ENCODE results near the gene DLX6.
"Not testable (repeated sequence)": the region's sequence is repeated elsewhere in the genome, so short reads cannot be mapped to it uniquely, and the experiment has no call there.

Gene DLX6

GRCh38 chr7:97024209-97025129 lies 19.1 kb downstream of the DLX6 start, which contains the start of gene DLX5:
TSS of gene DLX5 (minus strand) at chr7:97024831. CDS start at chr7:97024623, 208 bp downstream.
- peak; percentile 18 to 52 for DNase-seq

- no peak for DNase-seq
Measured at GRCh38 chr7:97025130-97025499, 19.8 kb downstream of the DLX6 start.

GRCh38 chr7:97025983-97026714 lies 20.8 kb downstream of the DLX6 start:
- DNase-seq: no peak

- no peak for DNase-seq
Measured at GRCh38 chr7:97026715-97027426, 21.5 kb downstream of the DLX6 start.

GRCh38 chr7:97027427-97028234 lies 22.3 kb downstream of the DLX6 start:
- DNase-seq: peak; percentile 27 to 60

- DNase-seq: not testable (repeated sequence)
Measured at GRCh38 chr7:97034213-97034852, 29.0 kb downstream of the DLX6 start.

- no peak for DNase-seq
Measured at GRCh38 chr7:97039374-97040065, 34.2 kb downstream of the DLX6 start.

- DNase-seq: no peak
Measured at GRCh38 chr7:97043281-97043680, 37.9 kb downstream of the DLX6 start.

Data from NCI-H187 (cell line).